Tibial nerve (tissue), 4 donors: ENCODE results near the gene MRPL54. TPM values are rescaled to one million over a fixed set of nuclear protein-coding genes. Genes with fewer than 3 reads are reported as not detected.

Source experiments
- DNase-seq, 2 donors: peaks; one replicate each; pipeline ENCODE4 v3.0.0-alpha.2; 2019; ENCODE audit warnings: low spot score in 2 of 2
- H3K27ac ChIP-seq, 4 donors: fragments of 200-600 bp; sonication (generic) in 3 of 4; one replicate each; pipeline ENCODE4 v1.5.1; 2017 to 2019; ENCODE audit warnings: mild to moderate bottlenecking in 1 of 4
- H3K27me3 ChIP-seq, 2 donors: fragments of 200-600 bp; sonication (generic) in 1 of 2; one replicate each; pipeline versions ENCODE4 v1.5.1 to v1.6.0; 2017 to 2019
- H3K36me3 ChIP-seq, 3 donors: fragments of 200-600 bp; sonication (generic); one replicate each; pipeline ENCODE4 v1.5.1; 2018 to 2019
- H3K4me1 ChIP-seq, 4 donors: fragments of 200-600 bp; sonication (generic) in 3 of 4; one replicate each; pipeline ENCODE4 v1.5.1; 2017 to 2019
- H3K4me3 ChIP-seq, 4 donors: fragments of 200-600 bp; sonication (generic) in 3 of 4; one replicate each; pipeline ENCODE4 v1.5.1; 2017 to 2019; ENCODE audit warnings: mild to moderate bottlenecking in 1 of 4, moderate library complexity in 1 of 4
- H3K9me3 ChIP-seq, 4 donors: fragments of 200-600 bp; sonication (generic) in 3 of 4; one replicate each; pipeline ENCODE4 v1.5.1; 2017 to 2019
- EP300 ChIP-seq, 2 donors: sonication (generic); formaldehyde crosslinking; IDR thresholded peaks; one replicate each; pipeline ENCODE4 v1.6.1; 2017; ENCODE audit warnings: antibody characterized with exemption in 2 of 2, mild to moderate bottlenecking in 1 of 2
- POLR2A ChIP-seq, 2 donors: fragments of 450-650 bp; IDR thresholded peaks; one replicate each; pipeline ENCODE4 v1.6.1; 2017; ENCODE audit warnings: antibody characterized with exemption in 2 of 2, mild to moderate bottlenecking in 2 of 2, moderate library complexity in 2 of 2
- WGBS, 2 donors: methylation state at CpG; one replicate each; pipeline ENCODE4 v1.1.5; 2018; 5-methylcytosine and 5-hydroxymethylcytosine counted together
- total RNA-seq, 4 donors: library from RNA; depleted of rRNA; stranded (reverse); fragments of >200 nt; gene quantifications; one replicate each; pipeline ENCODE4 v1.1.0, GENCODE V29; 2016
- TF ChIP-seq, protein P1 (sequence below), 5 experiments: fragments of 200-600 bp in 3 of 5; fragments of 450-650 bp in 2 of 5; sonication (generic) in 3 of 5; IDR thresholded peaks; one replicate each; pipeline ENCODE4 v1.5.1; 2016 to 2019; ENCODE audit warnings: antibody characterized with exemption in 5 of 5, mild to moderate bottlenecking in 3 of 5, moderate library complexity in 2 of 5

MRPL54 gene
- total RNA-seq, 4 donors from 2014 or later = 44.1 to 111 (median 59.2) TPM

DNA sequence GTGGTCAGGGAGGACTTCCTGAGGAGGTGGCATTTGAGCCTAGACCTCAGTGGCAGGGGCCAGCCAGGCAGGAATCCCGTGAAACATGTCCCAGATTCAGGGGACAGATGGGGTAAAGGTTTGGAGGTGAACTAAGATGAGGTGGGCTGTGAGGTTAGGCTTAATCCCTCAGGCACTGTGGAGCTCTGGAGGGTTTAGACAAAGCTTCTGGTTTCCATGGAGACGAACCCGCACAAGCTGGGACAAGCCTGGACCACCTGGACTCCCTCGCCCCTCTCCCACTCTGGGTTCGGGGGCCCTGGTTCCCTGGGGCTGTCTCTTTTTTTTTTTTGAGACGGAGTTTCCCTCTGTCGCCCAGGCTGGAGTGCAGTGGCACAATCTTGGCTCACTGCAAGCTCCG, 38.6 kb upstream of the MRPL54 start:
- peaks cover 3 to 75% of the 10 kb centered on the region in 2 donors for H3K27me3 ChIP-seq
- 33 to 34% methylated on average over 8 of the region's 8 CpGs for WGBS, 2 donors

GRCh38 chr19:3725121-3725520, 37.4 kb upstream of the MRPL54 start:
- peaks cover 0 to 10% (median 0%) of the 10 kb centered on the region in 4 donors for H3K9me3 ChIP-seq
- no peaks in the 10 kb centered on the region for H3K36me3 ChIP-seq
- peaks cover 3 to 63% of the 10 kb centered on the region in 2 donors for H3K27me3 ChIP-seq
- DNase-seq = no peak
- no peak overlapping the region for H3K4me3 ChIP-seq
- H3K4me1 ChIP-seq = peaks cover 0 to 23% (median 2%) of the 10 kb centered on the region in 4 donors
- H3K27ac ChIP-seq = no peak overlapping the region
- TF ChIP-seq, protein P1, sequence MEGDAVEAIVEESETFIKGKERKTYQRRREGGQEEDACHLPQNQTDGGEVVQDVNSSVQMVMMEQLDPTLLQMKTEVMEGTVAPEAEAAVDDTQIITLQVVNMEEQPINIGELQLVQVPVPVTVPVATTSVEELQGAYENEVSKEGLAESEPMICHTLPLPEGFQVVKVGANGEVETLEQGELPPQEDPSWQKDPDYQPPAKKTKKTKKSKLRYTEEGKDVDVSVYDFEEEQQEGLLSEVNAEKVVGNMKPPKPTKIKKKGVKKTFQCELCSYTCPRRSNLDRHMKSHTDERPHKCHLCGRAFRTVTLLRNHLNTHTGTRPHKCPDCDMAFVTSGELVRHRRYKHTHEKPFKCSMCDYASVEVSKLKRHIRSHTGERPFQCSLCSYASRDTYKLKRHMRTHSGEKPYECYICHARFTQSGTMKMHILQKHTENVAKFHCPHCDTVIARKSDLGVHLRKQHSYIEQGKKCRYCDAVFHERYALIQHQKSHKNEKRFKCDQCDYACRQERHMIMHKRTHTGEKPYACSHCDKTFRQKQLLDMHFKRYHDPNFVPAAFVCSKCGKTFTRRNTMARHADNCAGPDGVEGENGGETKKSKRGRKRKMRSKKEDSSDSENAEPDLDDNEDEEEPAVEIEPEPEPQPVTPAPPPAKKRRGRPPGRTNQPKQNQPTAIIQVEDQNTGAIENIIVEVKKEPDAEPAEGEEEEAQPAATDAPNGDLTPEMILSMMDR (IDR thresholded peaks at IDR 0.05) = no peak
- WGBS, 2 donors = 63 to 71% methylated on average over 3 of the region's 3 CpGs

More for the DNA sequence above, 38.6 kb upstream of the MRPL54 start:
- Histone ChIP-seq H3K36me3 (no peaks in the 10 kb centered on the region), H3K9me3 (no peaks in the 10 kb centered on the region), H3K4me3 (no peak overlapping the region), H3K4me1 (peaks cover 0 to 27% (median 2%) of the 10 kb centered on the region in 4 donors), H3K27ac (no peak overlapping the region)
- DNase-seq = no peak
- no peak for TF ChIP-seq POLR2A (IDR thresholded peaks at IDR 0.05)
- TF ChIP-seq EP300 (IDR thresholded peaks at IDR 0.05) = no peak
- TF ChIP-seq, protein P1 (IDR thresholded peaks at IDR 0.05) = no peak

GRCh38 chr19:3725640-3726310, 36.7 kb upstream of the MRPL54 start:
- no peak for DNase-seq
- peaks cover 3 to 56% of the 10 kb centered on the region in 2 donors for H3K27me3 ChIP-seq
- TF ChIP-seq POLR2A (IDR thresholded peaks at IDR 0.05) (no peak), EP300 (IDR thresholded peaks at IDR 0.05) (no peak)
- TF ChIP-seq, protein P1 (IDR thresholded peaks at IDR 0.05) = no peak
- peaks cover 0 to 18% (median 2%) of the 10 kb centered on the region in 4 donors for H3K4me1 ChIP-seq
- no peak overlapping the region for H3K4me3 ChIP-seq
- no peak overlapping the region for H3K27ac ChIP-seq
- no peaks in the 10 kb centered on the region for H3K36me3 ChIP-seq
- 33 to 40% methylated on average over 11 to 14 of the region's 14 CpGs for WGBS, 2 donors
- peaks cover 0 to 16% (median 0%) of the 10 kb centered on the region in 4 donors for H3K9me3 ChIP-seq

DNA sequence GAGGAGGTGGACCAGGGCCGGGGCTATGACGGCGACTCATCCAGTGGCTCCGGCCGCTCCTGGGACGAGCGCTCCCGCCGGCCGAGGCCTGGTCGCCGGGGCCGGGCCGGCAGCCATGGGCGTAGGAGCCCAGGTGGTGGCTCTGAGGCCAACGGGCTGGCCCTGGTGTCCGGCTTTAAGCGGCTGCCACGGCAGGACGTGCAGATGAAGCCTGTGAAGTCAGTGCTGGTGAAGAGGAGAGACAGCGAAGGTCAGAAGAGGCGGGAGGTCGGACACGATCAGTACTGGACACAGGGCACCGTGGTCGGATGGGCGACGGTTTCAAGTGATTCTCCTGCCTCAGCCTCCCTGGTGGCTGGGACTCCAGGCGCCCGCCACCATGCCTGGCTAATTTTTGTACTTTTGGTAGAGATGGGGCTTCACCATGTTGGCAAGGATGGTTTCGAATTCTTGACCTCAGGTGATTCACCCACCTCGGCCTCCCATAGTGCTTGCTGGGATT, 32.0 kb upstream of the MRPL54 start:
- no peak for TF ChIP-seq POLR2A (IDR thresholded peaks at IDR 0.05)
- no peak for TF ChIP-seq EP300 (IDR thresholded peaks at IDR 0.05)
- TF ChIP-seq, protein P1 (IDR thresholded peaks at IDR 0.05) = no peak
- DNase-seq = no peak
- peaks cover 0 to 28% (median 0%) of the 10 kb centered on the region in 4 donors for H3K9me3 ChIP-seq
- no peaks in the 10 kb centered on the region for H3K36me3 ChIP-seq
- H3K4me1 ChIP-seq = no peaks in the 10 kb centered on the region
- H3K27me3 ChIP-seq = peaks cover 0 to 10% of the 10 kb centered on the region in 2 donors
- WGBS, 2 donors = 93 to 94% methylated on average over 17 to 32 of the region's 32 CpGs
- H3K27ac ChIP-seq = no peak overlapping the region
- H3K4me3 ChIP-seq = no peak overlapping the region

GRCh38 chr19:3732108-3732507, 30.4 kb upstream of the MRPL54 start:
- H3K9me3 ChIP-seq = peaks cover 0 to 28% (median 0%) of the 10 kb centered on the region in 4 donors
- TF ChIP-seq, protein P1 (IDR thresholded peaks at IDR 0.05) = no peak
- TF ChIP-seq EP300 (IDR thresholded peaks at IDR 0.05) (no peak), POLR2A (IDR thresholded peaks at IDR 0.05) (no peak)
- no peaks in the 10 kb centered on the region for H3K4me1 ChIP-seq
- H3K36me3 ChIP-seq = no peaks in the 10 kb centered on the region
- no peak overlapping the region for H3K4me3 ChIP-seq
- WGBS, 2 donors = 75 to 93% methylated on average over 1 of the region's 1 CpG
- no peak overlapping the region for H3K27ac ChIP-seq
- no peak for DNase-seq
- H3K27me3 ChIP-seq = no peaks in the 10 kb centered on the region
